Heart left ventricle (tissue), 13 donors: ENCODE results near the gene CUBN.

Experiments
- POLR2A ChIP-seq, 2 donors: fragments of 450-650 bp; IDR thresholded peaks; one replicate each; pipeline ENCODE4 v1.6.1; 2017; ENCODE audit warnings: antibody characterized with exemption in 2 of 2, mild to moderate bottlenecking in 2 of 2, moderate library complexity in 2 of 2
- TF ChIP-seq, protein P1 (sequence below), 12 donors: fragments of 200-600 bp; sonication (generic) in 4 of 12; IDR thresholded peaks; one replicate each; pipeline versions ENCODE4 v1.5.0 to v1.8.0; 2018 to 2022; ENCODE audit warnings: antibody characterized with exemption in 12 of 12, mild to moderate bottlenecking in 5 of 12
- donor health status: ischemic (EF 13 %, LVEDD 7.1; RV severe dilation, severe dysfunction).
- donor health status: DM: no; HTN: yes; CAD: no.
- donor health status: DM: no; HTN: no; CAD: no.
- donor health status: ischemic (EF 25% LVEDD 6.9; RV normal size, moderate dysfunction).
- donor health status: ischemic (EF 25% LVEDD 5.7; RV mildly dilated, moderate dysfunction).
- donor health status: ischemic (EF 35%, LVEDD 5.7; RV mildly dilated, moderate dysfunction).
- donor health status: nonischemic (EF 11% LVEDD 7.7; RV severe dilation, severe dysfunction).
- donor health status: DM: yes; HTN: yes; CAD: no.
- donor health status: PGD.
- donor health status: ischemic (EF 29% LVEDD 5.4; RV normal size, mild dysfunction).
- donor health status: nonischemic (EF 23%, LVEDD 6.1; RV moderate dilation, normal function).

DNA sequence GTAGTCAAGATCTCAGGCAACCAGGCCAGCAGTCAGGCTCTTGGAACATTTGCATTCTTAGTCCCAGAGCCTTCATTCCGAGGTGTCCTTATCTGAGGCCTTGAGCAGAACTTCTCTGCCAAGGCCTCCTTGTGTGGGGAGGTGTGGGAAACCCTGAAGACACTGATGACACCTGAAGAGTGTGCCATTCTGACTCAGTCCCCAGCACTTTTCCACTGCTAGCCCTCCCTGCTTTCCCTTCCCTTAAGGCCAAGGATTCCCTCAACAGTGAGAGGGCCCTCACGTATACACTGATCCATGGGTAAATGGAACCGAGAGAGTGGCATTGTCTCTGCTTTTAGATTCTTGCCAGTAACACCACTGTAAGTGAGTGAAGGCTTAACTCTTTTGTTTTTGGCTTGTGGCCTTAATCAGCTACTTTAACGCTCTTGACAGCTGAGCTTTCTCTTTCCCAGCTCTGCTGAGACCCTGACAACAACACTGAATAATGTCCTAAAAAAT lies 41.6 kb upstream of the CUBN start:
- TF ChIP-seq, protein P1, sequence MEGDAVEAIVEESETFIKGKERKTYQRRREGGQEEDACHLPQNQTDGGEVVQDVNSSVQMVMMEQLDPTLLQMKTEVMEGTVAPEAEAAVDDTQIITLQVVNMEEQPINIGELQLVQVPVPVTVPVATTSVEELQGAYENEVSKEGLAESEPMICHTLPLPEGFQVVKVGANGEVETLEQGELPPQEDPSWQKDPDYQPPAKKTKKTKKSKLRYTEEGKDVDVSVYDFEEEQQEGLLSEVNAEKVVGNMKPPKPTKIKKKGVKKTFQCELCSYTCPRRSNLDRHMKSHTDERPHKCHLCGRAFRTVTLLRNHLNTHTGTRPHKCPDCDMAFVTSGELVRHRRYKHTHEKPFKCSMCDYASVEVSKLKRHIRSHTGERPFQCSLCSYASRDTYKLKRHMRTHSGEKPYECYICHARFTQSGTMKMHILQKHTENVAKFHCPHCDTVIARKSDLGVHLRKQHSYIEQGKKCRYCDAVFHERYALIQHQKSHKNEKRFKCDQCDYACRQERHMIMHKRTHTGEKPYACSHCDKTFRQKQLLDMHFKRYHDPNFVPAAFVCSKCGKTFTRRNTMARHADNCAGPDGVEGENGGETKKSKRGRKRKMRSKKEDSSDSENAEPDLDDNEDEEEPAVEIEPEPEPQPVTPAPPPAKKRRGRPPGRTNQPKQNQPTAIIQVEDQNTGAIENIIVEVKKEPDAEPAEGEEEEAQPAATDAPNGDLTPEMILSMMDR (IDR thresholded peaks at IDR 0.05): no peak
- TF ChIP-seq POLR2A (IDR thresholded peaks at IDR 0.05): no peak
